Measurements from ENCODE around the gene CNOT3.

Gene CNOT3

DNA sequence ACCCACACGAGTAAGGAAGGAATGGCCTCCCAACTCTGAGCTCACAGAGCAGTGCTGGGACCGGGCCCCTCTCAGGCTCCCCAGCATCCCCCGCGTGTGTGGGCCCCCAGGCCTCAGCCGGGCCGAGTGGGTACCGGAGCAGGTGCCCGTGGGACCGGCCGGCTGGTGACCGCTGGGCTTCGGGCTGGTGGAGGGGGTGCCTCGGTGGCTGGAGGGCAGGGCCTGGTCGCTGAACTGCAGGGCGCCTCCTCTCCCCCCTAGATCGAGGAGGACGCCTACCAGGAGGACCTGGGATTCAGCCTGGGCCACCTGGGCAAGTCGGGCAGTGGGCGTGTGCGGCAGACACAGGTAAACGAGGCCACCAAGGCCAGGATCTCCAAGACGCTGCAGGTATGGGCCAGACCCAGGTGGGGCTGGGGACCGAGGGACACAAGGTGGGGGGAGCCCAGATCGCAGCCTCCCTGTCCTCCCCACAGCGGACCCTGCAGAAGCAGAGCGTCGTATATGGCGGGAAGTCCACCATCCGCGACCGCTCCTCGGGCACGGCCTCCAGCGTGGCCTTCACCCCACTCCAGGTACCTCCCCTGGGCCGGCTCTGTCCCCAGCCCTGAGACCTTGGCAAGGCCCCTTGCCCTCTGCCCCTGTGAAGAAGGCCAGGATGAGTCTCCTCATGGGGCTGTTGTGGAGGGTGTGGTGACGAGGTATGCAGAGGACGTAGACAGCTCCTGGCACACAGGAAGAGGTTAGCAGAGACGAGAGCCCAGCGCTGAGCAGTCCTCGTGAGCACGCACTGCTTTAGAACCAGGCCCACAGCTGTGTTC is 8.6 kb upstream of the CNOT3 start:
- H3K4me1 ChIP-seq (ENCODE audit: control insufficient read depth, insufficient read depth, low read length) = no peaks in the 10 kb centered on the region
- ChIA-PET POLR2A (interaction anchor here (6.2 kb wide), 1 partner anchor 8 kb away, joined by 37 read pairs; the partner anchor contains the start of gene CNOT3), CTCF (interaction anchor here (0.5 kb wide), 1 partner anchor 1313 kb away, joined by 3 read pairs; no protein-coding TSS in a partner anchor)
- H3K9me3 ChIP-seq (ENCODE audit: control insufficient read depth, insufficient read depth, low read depth, low read length) = peaks cover 2% of the 10 kb centered on the region
- H3K36me3 ChIP-seq (ENCODE audit: control insufficient read depth in 2 of 2, insufficient read depth in 1 of 2, low read length in 2 of 2) = peaks cover 17 to 73% of the 10 kb centered on the region in 2 experiments
- H3K4me3 ChIP-seq (ENCODE audit: low read depth, low read length) = no peak overlapping the region
- no peak overlapping the region for H3K27ac ChIP-seq (ENCODE audit: extremely low read depth, low read depth, low read length)
- TF ChIP-seq ZNF214 (tag by site-specific recombination; IDR thresholded peaks at IDR 0.05; ENCODE audit: borderline replicate concordance) = no peak
- TF ChIP-seq GFI1B (tag by site-specific recombination; IDR thresholded peaks at IDR 0.05) = no peak
- no peak for TF ChIP-seq ZNF747 (tag by site-specific recombination; IDR thresholded peaks at IDR 0.05)
- TF ChIP-seq, protein P1, sequence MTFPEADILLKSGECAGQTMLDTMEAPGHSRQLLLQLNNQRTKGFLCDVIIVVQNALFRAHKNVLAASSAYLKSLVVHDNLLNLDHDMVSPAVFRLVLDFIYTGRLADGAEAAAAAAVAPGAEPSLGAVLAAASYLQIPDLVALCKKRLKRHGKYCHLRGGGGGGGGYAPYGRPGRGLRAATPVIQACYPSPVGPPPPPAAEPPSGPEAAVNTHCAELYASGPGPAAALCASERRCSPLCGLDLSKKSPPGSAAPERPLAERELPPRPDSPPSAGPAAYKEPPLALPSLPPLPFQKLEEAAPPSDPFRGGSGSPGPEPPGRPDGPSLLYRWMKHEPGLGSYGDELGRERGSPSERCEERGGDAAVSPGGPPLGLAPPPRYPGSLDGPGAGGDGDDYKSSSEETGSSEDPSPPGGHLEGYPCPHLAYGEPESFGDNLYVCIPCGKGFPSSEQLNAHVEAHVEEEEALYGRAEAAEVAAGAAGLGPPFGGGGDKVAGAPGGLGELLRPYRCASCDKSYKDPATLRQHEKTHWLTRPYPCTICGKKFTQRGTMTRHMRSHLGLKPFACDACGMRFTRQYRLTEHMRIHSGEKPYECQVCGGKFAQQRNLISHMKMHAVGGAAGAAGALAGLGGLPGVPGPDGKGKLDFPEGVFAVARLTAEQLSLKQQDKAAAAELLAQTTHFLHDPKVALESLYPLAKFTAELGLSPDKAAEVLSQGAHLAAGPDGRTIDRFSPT (tag by site-specific recombination; IDR thresholded peaks at IDR 0.05) = no peak
- TF ChIP-seq ZNF433 (tag by site-specific recombination; IDR thresholded peaks at IDR 0.05; ENCODE audit: low read depth) = no peak
- no peak for TF ChIP-seq ZNF610 (tag by site-specific recombination; IDR thresholded peaks at IDR 0.05; ENCODE audit: borderline replicate concordance)
- no peak for TF ChIP-seq HOXC10 (CRISPR knock-in tag; IDR thresholded peaks at IDR 0.05)
- TF ChIP-seq GLIS1 (tag by site-specific recombination; IDR thresholded peaks at IDR 0.05) = no peak
- TF ChIP-seq ZBTB8A (tag by site-specific recombination; IDR thresholded peaks at IDR 0.05) = no peak
- TF ChIP-seq ZNF629 (tag by site-specific recombination; IDR thresholded peaks at IDR 0.05) = no peak
- TF ChIP-seq ZXDB (tag by site-specific recombination; IDR thresholded peaks at IDR 0.05) = no peak
- TF ChIP-seq ZNF155 (tag by site-specific recombination; IDR thresholded peaks at IDR 0.05) = no peak
- TF ChIP-seq, protein P2, sequence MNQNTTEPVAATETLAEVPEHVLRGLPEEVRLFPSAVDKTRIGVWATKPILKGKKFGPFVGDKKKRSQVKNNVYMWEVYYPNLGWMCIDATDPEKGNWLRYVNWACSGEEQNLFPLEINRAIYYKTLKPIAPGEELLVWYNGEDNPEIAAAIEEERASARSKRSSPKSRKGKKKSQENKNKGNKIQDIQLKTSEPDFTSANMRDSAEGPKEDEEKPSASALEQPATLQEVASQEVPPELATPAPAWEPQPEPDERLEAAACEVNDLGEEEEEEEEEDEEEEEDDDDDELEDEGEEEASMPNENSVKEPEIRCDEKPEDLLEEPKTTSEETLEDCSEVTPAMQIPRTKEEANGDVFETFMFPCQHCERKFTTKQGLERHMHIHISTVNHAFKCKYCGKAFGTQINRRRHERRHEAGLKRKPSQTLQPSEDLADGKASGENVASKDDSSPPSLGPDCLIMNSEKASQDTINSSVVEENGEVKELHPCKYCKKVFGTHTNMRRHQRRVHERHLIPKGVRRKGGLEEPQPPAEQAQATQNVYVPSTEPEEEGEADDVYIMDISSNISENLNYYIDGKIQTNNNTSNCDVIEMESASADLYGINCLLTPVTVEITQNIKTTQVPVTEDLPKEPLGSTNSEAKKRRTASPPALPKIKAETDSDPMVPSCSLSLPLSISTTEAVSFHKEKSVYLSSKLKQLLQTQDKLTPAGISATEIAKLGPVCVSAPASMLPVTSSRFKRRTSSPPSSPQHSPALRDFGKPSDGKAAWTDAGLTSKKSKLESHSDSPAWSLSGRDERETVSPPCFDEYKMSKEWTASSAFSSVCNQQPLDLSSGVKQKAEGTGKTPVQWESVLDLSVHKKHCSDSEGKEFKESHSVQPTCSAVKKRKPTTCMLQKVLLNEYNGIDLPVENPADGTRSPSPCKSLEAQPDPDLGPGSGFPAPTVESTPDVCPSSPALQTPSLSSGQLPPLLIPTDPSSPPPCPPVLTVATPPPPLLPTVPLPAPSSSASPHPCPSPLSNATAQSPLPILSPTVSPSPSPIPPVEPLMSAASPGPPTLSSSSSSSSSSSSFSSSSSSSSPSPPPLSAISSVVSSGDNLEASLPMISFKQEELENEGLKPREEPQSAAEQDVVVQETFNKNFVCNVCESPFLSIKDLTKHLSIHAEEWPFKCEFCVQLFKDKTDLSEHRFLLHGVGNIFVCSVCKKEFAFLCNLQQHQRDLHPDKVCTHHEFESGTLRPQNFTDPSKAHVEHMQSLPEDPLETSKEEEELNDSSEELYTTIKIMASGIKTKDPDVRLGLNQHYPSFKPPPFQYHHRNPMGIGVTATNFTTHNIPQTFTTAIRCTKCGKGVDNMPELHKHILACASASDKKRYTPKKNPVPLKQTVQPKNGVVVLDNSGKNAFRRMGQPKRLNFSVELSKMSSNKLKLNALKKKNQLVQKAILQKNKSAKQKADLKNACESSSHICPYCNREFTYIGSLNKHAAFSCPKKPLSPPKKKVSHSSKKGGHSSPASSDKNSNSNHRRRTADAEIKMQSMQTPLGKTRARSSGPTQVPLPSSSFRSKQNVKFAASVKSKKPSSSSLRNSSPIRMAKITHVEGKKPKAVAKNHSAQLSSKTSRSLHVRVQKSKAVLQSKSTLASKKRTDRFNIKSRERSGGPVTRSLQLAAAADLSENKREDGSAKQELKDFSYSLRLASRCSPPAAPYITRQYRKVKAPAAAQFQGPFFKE (tag by site-specific recombination; IDR thresholded peaks at IDR 0.05; ENCODE audit: borderline replicate concordance) = no peak
- no peak for TF ChIP-seq ZNF560 (tag by site-specific recombination; IDR thresholded peaks at IDR 0.05; ENCODE audit: borderline replicate concordance)
- no peak for TF ChIP-seq IKZF3 (tag by site-specific recombination; IDR thresholded peaks at IDR 0.05)
- TF ChIP-seq ZFP69B (tag by site-specific recombination; IDR thresholded peaks at IDR 0.05) = no peak

- ChIA-PET POLR2A (no interaction called here), CTCF (no interaction called here)
- H3K36me3 ChIP-seq (ENCODE audit: control insufficient read depth in 2 of 2, insufficient read depth in 1 of 2, low read length in 2 of 2) = peaks cover 17 to 67% of the 10 kb centered on the region in 2 experiments
These were observed 8.0 kb upstream of the CNOT3 start for GRCh38 chr19:54129617-54129996.

More at GRCh38 chr19:54129617-54129996, 8.0 kb upstream of the CNOT3 start:
- Histone ChIP-seq H3K27ac (ENCODE audit: extremely low read depth, low read depth, low read length) (no peak overlapping the region), H3K4me3 (ENCODE audit: low read depth, low read length) (no peak overlapping the region), H3K9me3 (ENCODE audit: control insufficient read depth, insufficient read depth, low read depth, low read length) (peaks cover 2% of the 10 kb centered on the region), H3K4me1 (ENCODE audit: control insufficient read depth, insufficient read depth, low read length) (no peaks in the 10 kb centered on the region)
- no peak for TF ChIP-seq ZNF660 (tag by site-specific recombination; IDR thresholded peaks at IDR 0.05)
- TF ChIP-seq ZNF624 (tag by site-specific recombination; IDR thresholded peaks at IDR 0.05) = no peak
- TF ChIP-seq ZNF664 (tag by site-specific recombination; IDR thresholded peaks at IDR 0.05) = no peak
- TF ChIP-seq ZNF292 (tag by site-specific recombination; IDR thresholded peaks at IDR 0.05; ENCODE audit: borderline replicate concordance, low read depth) = no peak
- TF ChIP-seq ZNF792 (tag by site-specific recombination; IDR thresholded peaks at IDR 0.05) = no peak
- no peak for TF ChIP-seq ZNF37A (tag by site-specific recombination; IDR thresholded peaks at IDR 0.05)
- TF ChIP-seq, protein P3, sequence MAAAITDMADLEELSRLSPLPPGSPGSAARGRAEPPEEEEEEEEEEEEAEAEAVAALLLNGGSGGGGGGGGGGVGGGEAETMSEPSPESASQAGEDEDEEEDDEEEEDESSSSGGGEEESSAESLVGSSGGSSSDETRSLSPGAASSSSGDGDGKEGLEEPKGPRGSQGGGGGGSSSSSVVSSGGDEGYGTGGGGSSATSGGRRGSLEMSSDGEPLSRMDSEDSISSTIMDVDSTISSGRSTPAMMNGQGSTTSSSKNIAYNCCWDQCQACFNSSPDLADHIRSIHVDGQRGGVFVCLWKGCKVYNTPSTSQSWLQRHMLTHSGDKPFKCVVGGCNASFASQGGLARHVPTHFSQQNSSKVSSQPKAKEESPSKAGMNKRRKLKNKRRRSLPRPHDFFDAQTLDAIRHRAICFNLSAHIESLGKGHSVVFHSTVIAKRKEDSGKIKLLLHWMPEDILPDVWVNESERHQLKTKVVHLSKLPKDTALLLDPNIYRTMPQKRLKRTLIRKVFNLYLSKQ (tag by site-specific recombination; IDR thresholded peaks at IDR 0.05; ENCODE audit: borderline replicate concordance) = no peak
- no peak for TF ChIP-seq SP7 (tag by site-specific recombination; IDR thresholded peaks at IDR 0.05)
